Measurements from ENCODE around the gene PLEKHG4. TPM values are rescaled to one million over a fixed set of nuclear protein-coding genes. Genes with fewer than 3 reads are reported as not detected.

Gene PLEKHG4
- total RNA-seq, 6 experiments from 2014 or later: 0.09 to 0.53 (median 0.20) TPM

DNA sequence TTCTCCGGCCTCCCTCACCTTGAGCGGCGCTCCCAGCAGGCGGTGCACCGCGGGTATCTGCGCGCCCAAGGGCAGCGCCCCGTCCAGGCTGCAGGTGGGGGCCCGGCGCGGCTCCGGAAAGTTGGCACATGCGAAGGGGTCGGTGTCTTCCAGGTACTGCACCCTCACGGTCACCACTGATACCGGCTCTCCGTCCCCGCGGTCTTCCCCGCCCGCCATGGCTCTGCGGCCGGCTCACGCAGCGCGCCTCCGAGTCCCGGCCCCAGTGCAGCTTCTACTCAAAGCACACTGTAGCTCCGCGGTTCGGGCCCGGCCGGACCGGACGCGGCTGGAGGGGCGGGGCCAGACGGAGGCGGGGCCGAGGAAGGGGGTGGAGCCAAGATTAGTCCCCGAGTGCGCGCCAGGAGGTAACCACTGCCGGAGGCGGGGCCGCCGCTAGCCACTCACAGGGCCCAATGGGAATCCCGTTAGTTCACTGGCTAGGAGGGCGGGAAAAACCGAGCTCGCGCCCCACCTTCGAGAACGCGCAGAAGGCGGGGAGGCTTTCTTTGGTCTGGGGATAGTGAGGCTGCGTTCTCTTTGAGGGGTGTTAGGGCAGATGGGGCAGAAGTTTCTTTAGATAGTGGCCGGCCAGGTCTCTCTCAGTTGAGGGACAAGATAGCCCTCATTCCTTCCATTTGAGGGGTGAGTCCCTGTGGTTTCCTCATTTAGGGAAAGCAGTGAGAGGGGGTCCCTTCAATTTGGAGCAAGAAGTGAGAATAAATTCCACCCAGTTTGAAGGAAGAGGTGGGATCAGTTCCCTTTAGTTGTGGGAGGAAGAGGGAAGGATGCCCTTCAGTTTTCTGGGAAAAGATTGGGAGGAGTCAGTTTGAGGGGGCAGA lies 31.9 kb upstream of the PLEKHG4 start, which contains the start of gene FHOD1:
Gene FHOD1, minus strand, starts transcription at position 290 of the 881 bp plus-strand sequence. Its CDS starts 71 bp downstream, at position 219.
- DNase-seq: peak; percentile 92 to 96 (median 95)
- no peaks in the 10 kb centered on the region for H3K36me3 ChIP-seq
- no peaks in the 10 kb centered on the region for H3K9me3 ChIP-seq
- peak; percentile 80 to 89 (median 87) for ATAC-seq
- intact Hi-C loops (cut with DNase I): no loop called here
- peak within 1 kb of the TSS; percentile 58 to 66 (median 64) for H3K4me3 ChIP-seq
- H3K4me1 ChIP-seq: peaks cover 0 to 42% (median 0%) of the 10 kb centered on the region in 4 donors
- 6% methylated on average over 10 of the region's 60 CpGs for WGBS (ENCODE audit: insufficient coverage, low coverage, low lambda C conversion rate, missing lambda C conversion rate)
- peaks cover 0 to 10% of the 10 kb centered on the region in 2 donors for H3K27me3 ChIP-seq
- TF ChIP-seq, protein P1, sequence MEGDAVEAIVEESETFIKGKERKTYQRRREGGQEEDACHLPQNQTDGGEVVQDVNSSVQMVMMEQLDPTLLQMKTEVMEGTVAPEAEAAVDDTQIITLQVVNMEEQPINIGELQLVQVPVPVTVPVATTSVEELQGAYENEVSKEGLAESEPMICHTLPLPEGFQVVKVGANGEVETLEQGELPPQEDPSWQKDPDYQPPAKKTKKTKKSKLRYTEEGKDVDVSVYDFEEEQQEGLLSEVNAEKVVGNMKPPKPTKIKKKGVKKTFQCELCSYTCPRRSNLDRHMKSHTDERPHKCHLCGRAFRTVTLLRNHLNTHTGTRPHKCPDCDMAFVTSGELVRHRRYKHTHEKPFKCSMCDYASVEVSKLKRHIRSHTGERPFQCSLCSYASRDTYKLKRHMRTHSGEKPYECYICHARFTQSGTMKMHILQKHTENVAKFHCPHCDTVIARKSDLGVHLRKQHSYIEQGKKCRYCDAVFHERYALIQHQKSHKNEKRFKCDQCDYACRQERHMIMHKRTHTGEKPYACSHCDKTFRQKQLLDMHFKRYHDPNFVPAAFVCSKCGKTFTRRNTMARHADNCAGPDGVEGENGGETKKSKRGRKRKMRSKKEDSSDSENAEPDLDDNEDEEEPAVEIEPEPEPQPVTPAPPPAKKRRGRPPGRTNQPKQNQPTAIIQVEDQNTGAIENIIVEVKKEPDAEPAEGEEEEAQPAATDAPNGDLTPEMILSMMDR (IDR thresholded peaks at IDR 0.05): no peak
- peak; percentile 71 for TF ChIP-seq POLR2A (IDR thresholded peaks at IDR 0.05)
- H3K27ac ChIP-seq: peak within 1 kb of the TSS; percentile 65 to 82 (median 69)

DNA sequence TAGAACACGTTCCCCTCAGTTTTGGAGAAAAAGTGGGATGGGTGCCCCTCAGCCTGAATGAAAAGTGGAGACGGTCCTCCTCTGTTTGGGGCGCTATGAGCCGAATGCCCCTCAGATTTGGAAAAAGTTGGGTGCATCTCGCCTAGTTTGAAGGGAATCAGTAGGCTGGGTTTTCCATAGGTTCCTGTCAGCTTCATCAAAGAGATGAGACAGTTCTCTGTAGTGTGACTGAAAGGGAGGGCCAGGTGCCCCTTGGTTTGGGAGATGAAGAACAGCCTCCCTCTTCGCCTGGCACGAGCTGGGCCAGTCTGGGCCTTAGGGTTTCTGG lies 31.3 kb upstream of the PLEKHG4 start:
- Histone ChIP-seq H3K36me3 (no peaks in the 10 kb centered on the region), H3K9me3 (no peaks in the 10 kb centered on the region), H3K27me3 (peaks cover 0 to 10% of the 10 kb centered on the region in 2 donors), H3K27ac (no peak overlapping the region), H3K4me1 (peaks cover 0 to 42% (median 0%) of the 10 kb centered on the region in 4 donors), H3K4me3 (peak overlapping the region; percentile 33 to 34 (median 33))
- DNase-seq (peak in 1 of 3 donors; percentile 22), ATAC-seq (no peak)
- 20% methylated on average over 4 of the region's 7 CpGs for WGBS (ENCODE audit: insufficient coverage, low coverage, low lambda C conversion rate, missing lambda C conversion rate)
- intact Hi-C loops (cut with DNase I): no loop called here
- TF ChIP-seq POLR2A (IDR thresholded peaks at IDR 0.05): no peak
- TF ChIP-seq, protein P1 (IDR thresholded peaks at IDR 0.05): no peak

DNA sequence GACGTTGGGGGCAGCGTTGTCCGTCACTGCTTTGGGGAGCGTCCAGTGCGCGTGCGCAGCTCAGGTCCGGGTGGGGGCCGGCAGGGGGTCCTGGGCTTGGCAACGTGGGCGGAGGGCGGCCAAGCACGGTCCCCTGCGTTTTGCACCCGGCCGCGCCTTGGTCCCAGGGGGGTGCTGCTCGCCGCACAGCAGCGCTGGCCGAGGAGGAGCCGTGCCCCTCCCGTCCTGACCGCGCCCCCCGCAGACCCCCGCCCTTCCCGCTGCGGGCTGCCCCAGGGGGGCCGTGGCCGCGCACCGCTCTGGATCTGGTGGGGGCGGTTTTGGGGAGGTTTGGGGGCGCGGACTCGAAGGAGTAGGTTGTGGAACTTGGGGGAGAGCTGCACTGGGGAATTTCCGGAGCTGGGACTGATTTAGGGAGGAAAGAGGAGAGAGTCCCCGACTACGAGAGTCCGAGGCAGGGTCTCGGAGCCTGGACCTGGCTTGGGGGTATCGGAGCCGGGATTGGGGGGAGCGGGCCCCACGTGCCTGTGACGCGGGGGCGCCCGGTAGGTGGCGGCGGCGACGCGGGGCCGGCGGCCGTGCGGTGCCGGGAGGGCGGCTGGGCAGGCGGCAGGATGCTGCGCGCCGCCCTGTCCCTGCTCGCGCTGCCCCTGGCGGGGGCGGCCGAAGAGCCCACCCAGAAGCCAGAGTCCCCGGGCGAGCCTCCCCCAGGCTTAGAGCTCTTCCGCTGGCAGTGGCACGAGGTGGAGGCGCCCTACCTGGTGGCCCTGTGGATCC lies 30.7 kb upstream of the PLEKHG4 start, which contains the start of gene SLC9A5:
Gene SLC9A5, plus strand, starts transcription at position 579 of the 777 bp plus-strand sequence. Its CDS starts 36 bp downstream, at position 615.
- ATAC-seq: no peak
- Histone ChIP-seq H3K27me3 (peaks cover 0 to 10% of the 10 kb centered on the region in 2 donors), H3K27ac (no peak within 1 kb of the TSS), H3K9me3 (no peaks in the 10 kb centered on the region), H3K36me3 (no peaks in the 10 kb centered on the region), H3K4me3 (peak within 1 kb of the TSS; percentile 33 to 66 (median 34)), H3K4me1 (peaks cover 0 to 42% (median 0%) of the 10 kb centered on the region in 4 donors)
- TF ChIP-seq, protein P1 (IDR thresholded peaks at IDR 0.05): peak in 2 of 4 donors; percentile 7 to 21
- no peak for TF ChIP-seq POLR2A (IDR thresholded peaks at IDR 0.05)
- peak in 2 of 3 donors; percentile 43 to 47 for DNase-seq
- intact Hi-C loops (cut with DNase I): no loop called here
- WGBS (ENCODE audit: insufficient coverage, low coverage, low lambda C conversion rate, missing lambda C conversion rate): 0% methylated on average over 5 of the region's 75 CpGs

Data from right lobe of liver (tissue), 6 donors.